WI38 (cell line): ENCODE data around the gene FSIP1.

Experiments
- H3K4me3 ChIP-seq: 2 replicates; pipeline ENCODE4 v1.5.1; 2011; ENCODE audit warnings: low read depth, mild to moderate bottlenecking, control low read depth, low read length
- TF ChIP-seq, protein P1 (sequence below): IDR thresholded peaks from 2 replicates; pipeline ENCODE4 v1.5.1; 2012; ENCODE audit warnings: low read depth, mild to moderate bottlenecking, control low read depth, low read length

Gene FSIP1

DNA sequence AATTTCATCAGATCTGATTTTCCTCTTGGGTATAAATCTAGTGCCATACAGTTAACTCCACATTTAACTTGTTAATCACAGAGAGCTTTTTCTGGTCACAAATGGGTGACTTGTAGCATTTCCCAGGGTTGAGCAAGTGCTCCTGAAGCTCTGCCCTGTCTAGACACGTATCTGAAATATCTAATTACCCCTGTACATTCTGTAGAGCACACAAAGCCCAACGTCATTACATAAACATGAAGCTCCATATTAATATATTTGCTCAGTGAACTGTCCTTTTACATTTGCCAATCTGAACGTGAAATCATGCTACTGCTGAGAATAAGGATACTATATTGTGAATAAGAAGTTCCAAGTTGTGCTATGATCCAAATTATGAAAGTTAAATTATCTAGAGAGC is 152.7 kb downstream of the FSIP1 start:
- no peak overlapping the region for H3K4me3 ChIP-seq
- TF ChIP-seq, protein P1, sequence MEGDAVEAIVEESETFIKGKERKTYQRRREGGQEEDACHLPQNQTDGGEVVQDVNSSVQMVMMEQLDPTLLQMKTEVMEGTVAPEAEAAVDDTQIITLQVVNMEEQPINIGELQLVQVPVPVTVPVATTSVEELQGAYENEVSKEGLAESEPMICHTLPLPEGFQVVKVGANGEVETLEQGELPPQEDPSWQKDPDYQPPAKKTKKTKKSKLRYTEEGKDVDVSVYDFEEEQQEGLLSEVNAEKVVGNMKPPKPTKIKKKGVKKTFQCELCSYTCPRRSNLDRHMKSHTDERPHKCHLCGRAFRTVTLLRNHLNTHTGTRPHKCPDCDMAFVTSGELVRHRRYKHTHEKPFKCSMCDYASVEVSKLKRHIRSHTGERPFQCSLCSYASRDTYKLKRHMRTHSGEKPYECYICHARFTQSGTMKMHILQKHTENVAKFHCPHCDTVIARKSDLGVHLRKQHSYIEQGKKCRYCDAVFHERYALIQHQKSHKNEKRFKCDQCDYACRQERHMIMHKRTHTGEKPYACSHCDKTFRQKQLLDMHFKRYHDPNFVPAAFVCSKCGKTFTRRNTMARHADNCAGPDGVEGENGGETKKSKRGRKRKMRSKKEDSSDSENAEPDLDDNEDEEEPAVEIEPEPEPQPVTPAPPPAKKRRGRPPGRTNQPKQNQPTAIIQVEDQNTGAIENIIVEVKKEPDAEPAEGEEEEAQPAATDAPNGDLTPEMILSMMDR: no peak

DNA sequence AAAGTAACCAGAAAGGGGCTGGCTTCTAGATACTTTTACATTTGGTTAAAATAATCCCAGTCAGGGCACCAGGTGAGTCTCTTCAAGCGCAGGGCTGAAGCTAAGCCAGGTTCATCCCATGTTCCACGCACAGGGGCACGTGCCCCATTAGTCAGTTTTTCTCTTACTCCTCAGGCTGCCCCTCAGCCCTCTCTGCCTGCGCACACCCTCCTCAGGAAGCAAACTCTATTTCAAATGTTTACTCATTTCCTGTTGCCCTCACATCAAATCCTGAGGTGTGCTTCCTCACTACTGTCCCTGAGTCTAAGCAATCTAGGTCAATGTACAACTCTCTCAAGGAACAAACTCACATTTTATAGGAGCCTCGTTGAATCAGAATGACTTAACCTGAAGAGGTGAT is 153.3 kb downstream of the FSIP1 start:
- no peak overlapping the region for H3K4me3 ChIP-seq
- TF ChIP-seq, protein P1: no peak

DNA sequence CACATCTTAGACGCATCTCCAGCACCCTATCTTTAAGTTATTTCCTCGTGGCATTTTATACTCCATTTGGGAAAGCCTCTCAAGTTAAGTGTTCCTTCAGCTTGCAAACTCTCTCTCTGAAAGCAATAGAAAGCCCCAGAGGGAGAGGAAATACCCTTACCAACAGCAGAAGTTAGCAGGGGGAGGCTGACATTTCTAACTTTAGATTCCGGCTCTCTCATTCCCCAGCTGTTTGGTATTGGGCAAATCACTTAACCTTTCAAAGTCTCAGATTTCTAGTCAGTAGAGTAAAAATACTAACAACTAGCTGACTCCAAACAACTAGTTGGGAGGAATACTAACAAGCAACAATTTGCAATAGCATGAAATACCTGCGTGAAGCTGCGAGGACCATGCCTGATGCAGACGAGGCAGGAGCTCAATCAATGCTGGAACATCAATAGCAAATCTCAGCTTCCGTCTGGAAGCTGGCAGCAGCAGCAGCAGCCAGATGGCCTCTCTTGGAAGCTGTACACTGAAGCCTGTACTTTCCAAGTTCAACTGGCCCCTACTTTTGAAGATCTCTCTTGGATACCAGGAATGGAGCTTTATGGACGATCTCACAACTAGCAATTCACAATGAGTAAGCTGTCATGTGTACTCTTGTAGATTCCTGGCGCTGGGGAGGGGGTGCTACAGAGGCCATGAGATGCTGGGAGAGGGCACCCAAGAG is 153.9 kb downstream of the FSIP1 start:
- TF ChIP-seq, protein P1: no peak
- H3K4me3 ChIP-seq: no peak overlapping the region

DNA sequence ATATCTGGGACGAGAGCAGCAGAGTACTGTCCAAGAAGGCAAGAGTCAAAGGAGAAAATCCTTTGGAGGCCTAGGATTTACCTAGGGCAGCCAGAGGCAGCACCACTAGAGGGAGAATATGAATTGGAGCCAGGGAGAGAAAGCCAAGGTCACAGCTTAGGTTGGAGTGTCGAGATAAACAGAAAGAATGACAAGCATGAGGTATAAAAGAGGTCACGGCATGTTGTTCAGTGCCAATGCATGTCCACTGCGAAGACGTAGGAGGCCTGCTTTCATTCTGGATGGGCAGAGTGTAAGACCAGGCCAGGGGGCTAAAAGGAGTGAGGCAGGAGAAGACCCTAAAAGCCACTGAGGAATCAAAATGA is 154.5 kb downstream of the FSIP1 start:
- H3K4me3 ChIP-seq: no peak overlapping the region
- TF ChIP-seq, protein P1: peak; percentile 29; the same call in 1 of the 2 replicates

DNA sequence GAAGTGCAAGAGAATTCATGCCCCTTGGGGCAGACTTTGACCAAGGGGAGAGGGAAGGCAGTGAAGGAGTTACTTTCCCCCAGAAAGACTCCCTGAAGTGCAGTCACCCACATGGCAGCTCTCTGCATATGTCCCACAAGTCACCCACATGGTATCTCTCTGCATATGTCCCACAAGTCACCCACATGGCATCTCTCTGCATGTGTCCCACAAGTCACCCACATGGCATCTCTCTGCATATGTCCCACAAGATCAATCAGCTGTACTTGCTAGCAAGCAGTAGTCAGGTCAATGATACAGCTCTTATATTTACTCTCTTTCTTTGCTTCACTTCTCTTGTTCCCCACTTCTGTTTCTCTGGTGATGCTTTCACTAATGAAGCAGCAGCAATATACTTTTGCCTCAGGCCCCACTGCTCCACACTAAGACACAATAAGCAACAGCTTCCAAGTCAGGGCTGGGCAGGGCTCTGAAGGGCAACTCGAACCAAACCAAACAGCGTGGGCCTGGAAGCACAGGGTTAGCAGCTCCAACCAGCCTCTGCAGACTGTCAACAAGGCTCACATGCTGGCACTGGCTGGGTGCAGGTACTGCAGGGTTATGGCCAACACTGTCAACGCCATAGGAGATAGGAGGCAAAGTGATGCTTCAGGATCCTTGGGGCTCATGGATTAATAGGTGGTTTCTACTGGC is 155.0 kb downstream of the FSIP1 start:
- H3K4me3 ChIP-seq: no peak overlapping the region
- TF ChIP-seq, protein P1: no peak

DNA sequence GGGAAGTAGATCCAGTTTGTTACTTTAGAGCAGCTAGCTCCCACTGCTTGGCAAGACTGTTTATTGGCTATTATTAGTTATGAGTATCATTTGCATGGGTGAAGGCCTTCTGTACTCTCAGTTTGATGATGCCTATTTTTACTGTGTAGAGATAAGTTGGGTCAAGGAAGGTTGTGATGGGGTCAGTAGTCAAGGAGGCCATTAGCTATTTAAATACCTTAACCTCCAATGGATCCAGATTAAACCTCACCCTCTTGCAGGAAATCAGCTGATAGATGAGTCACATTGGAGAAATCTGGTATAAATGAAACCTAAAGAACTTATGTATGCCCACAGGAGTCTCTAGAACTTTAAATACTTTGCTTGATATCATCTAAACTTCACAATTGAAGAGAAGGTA is 156.8 kb downstream of the FSIP1 start:
- TF ChIP-seq, protein P1: no peak
- no peak overlapping the region for H3K4me3 ChIP-seq

DNA sequence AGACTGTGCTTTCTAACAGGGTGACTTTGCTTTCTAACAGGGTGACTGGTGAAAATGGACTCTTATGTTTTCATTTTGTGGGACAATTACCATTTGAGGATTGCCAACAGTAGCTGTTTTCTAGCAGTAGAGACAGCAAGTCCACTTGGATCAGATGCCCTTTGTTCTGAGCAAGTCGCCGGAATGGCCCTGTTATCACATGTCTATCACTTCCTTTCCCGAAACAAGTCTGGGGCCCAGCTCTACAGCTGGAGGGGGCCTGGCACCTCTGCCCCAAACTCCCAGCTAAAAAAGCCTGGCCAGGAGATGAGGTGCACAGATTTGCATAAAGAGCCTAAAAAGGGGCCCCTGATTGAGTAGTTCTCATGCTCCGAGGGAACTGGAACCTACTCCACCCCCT is 157.2 kb downstream of the FSIP1 start:
- H3K4me3 ChIP-seq: no peak overlapping the region
- TF ChIP-seq, protein P1: no peak
